OCI-LY3 (cell line): ENCODE data around the gene TEDC1.

Experiments
- H2AFZ ChIP-seq: fragments of 200-600, 300-600 bp; shearing (Covaris generic); 2 replicates; pipeline ENCODE4 v1.6.0; 2014; ENCODE audit warnings: antibody characterized with exemption, low read depth, low read length
- H3K27ac ChIP-seq: fragments of 200-600, 300-600 bp; sonication (generic); 2 replicates; pipeline ENCODE4 v1.5.1; 2014; ENCODE audit warnings: mild to moderate bottlenecking, low read length, moderate library complexity, mixed read lengths
- H3K27me3 ChIP-seq: fragments of 200-600, 300-600 bp; sonication (generic); 2 replicates; pipeline ENCODE4 v1.6.1; 2014; ENCODE audit warnings: low read depth, low read length, mixed read lengths
- H3K36me3 ChIP-seq: fragments of 200-600, 300-600 bp; sonication (generic); replicated peaks from 2 replicates; pipeline ENCODE3; 2014; ENCODE audit warnings: low read depth, low read length, mixed read lengths
- H3K4me1 ChIP-seq: fragments of 300-600, 200-600 bp; sonication (generic); 2 replicates; pipeline ENCODE4 v1.6.1; 2014; ENCODE audit warnings: low read length, mixed read lengths
- H3K4me2 ChIP-seq: fragments of 200-600, 300-600 bp; sonication (generic); 2 replicates; pipeline ENCODE4 v1.6.1; 2014; ENCODE audit warnings: low read length, mixed read lengths
- H3K4me3 ChIP-seq: fragments of 300-600, 200-600 bp; sonication (generic); 2 replicates; pipeline ENCODE4 v1.5.1; 2014; ENCODE audit warnings: antibody characterized with exemption, mild to moderate bottlenecking, low read length, moderate library complexity
- H3K79me2 ChIP-seq: fragments of 300-600, 200-600 bp; shearing (Covaris generic); 2 replicates; pipeline ENCODE4 v1.6.1; 2014; ENCODE audit warnings: mild to moderate bottlenecking, low read length, mixed read lengths
- H3K9ac ChIP-seq: fragments of 300-600, 200-600 bp; shearing (Covaris generic); 2 replicates; pipeline ENCODE4 v1.6.0; 2014; ENCODE audit warnings: mild to moderate bottlenecking, low read length, moderate library complexity
- H3K9me3 ChIP-seq: fragments of 200-600, 300-600 bp; shearing (Covaris generic); 2 replicates; pipeline ENCODE4 v1.6.1; 2014; ENCODE audit warnings: low read length, mixed read lengths; ENCODE audit not compliant: insufficient read depth
- H4K20me1 ChIP-seq: fragments of 200-600, 300-600 bp; sonication (generic); 2 replicates; pipeline ENCODE4 v1.6.1; 2016; ENCODE audit warnings: low read length, mixed read lengths; ENCODE audit not compliant: insufficient read depth
- CTCF ChIP-seq: fragments of 200-600, 300-600 bp; sonication (generic); IDR thresholded peaks from 2 replicates; pipeline ENCODE4 v1.5.1; 2014; ENCODE audit warnings: antibody characterized with exemption, low read length, low read depth
- EZH2phosphoT487 ChIP-seq: fragments of 200-600 bp; shearing (Covaris generic); IDR thresholded peaks from 2 replicates; pipeline ENCODE4 v1.6.1; 2018; ENCODE audit warnings: antibody characterized with exemption, mixed run types, low read depth

TEDC1 gene

GRCh38 chr14:105477660-105478397 lies 13.2 kb upstream of the TEDC1 start:
- TF ChIP-seq EZH2phosphoT487: no peak; the same call in none of the 2 replicates
- TF ChIP-seq CTCF: no peak
- no peak overlapping the region for H3K27ac ChIP-seq
- H2AFZ ChIP-seq: no peak overlapping the region
- H3K9me3 ChIP-seq: no peaks in the 10 kb centered on the region
- H3K36me3 ChIP-seq: no peaks in the 10 kb centered on the region
- H3K27me3 ChIP-seq: peaks cover 16% of the 10 kb centered on the region
- H3K4me1 ChIP-seq: peaks cover 19% of the 10 kb centered on the region
- H3K4me3 ChIP-seq: peak overlapping the region; percentile 32; the same call in 1 of the 2 replicates
- no peaks in the 10 kb centered on the region for H3K79me2 ChIP-seq
- peak overlapping the region; percentile 40 for H3K4me2 ChIP-seq
- no peak overlapping the region for H3K9ac ChIP-seq
- no peaks in the 10 kb centered on the region for H4K20me1 ChIP-seq

- TF ChIP-seq CTCF: no peak
- TF ChIP-seq EZH2phosphoT487: no peak
- Histone ChIP-seq H3K4me2 (peak overlapping the region; percentile 40; the same call in 1 of the 2 replicates), H3K27me3 (peaks cover 16% of the 10 kb centered on the region), H3K79me2 (no peaks in the 10 kb centered on the region), H4K20me1 (no peaks in the 10 kb centered on the region), H3K27ac (no peak overlapping the region), H2AFZ (no peak overlapping the region), H3K4me3 (0 out of 2 replicates have a peak overlapping the region, but pooled peaks have one; percentile 32), H3K9me3 (no peaks in the 10 kb centered on the region), H3K9ac (no peak overlapping the region), H3K4me1 (peaks cover 18% of the 10 kb centered on the region), H3K36me3 (no peaks in the 10 kb centered on the region)
These were observed 12.4 kb upstream of the TEDC1 start for GRCh38 chr14:105478398-105479251.

GRCh38 chr14:105479431-105480158 lies 11.5 kb upstream of the TEDC1 start:
- H3K36me3 ChIP-seq: no peaks in the 10 kb centered on the region
- H3K27ac ChIP-seq: no peak overlapping the region
- no peak overlapping the region for H3K4me2 ChIP-seq
- TF ChIP-seq CTCF (no peak), EZH2phosphoT487 (no peak)
- H2AFZ ChIP-seq: no peak overlapping the region
- no peak overlapping the region for H3K9ac ChIP-seq
- H3K79me2 ChIP-seq: no peaks in the 10 kb centered on the region
- peaks cover 14% of the 10 kb centered on the region for H3K4me1 ChIP-seq
- no peaks in the 10 kb centered on the region for H4K20me1 ChIP-seq
- no peaks in the 10 kb centered on the region for H3K9me3 ChIP-seq
- H3K4me3 ChIP-seq: no peak overlapping the region
- peaks cover 16% of the 10 kb centered on the region for H3K27me3 ChIP-seq
